Measurements from ENCODE around the gene MAEA.
"Not testable (repeated sequence)": the region's sequence is repeated elsewhere in the genome, so short reads cannot be mapped to it uniquely, and the experiment has no call there.

MAEA gene

DNA sequence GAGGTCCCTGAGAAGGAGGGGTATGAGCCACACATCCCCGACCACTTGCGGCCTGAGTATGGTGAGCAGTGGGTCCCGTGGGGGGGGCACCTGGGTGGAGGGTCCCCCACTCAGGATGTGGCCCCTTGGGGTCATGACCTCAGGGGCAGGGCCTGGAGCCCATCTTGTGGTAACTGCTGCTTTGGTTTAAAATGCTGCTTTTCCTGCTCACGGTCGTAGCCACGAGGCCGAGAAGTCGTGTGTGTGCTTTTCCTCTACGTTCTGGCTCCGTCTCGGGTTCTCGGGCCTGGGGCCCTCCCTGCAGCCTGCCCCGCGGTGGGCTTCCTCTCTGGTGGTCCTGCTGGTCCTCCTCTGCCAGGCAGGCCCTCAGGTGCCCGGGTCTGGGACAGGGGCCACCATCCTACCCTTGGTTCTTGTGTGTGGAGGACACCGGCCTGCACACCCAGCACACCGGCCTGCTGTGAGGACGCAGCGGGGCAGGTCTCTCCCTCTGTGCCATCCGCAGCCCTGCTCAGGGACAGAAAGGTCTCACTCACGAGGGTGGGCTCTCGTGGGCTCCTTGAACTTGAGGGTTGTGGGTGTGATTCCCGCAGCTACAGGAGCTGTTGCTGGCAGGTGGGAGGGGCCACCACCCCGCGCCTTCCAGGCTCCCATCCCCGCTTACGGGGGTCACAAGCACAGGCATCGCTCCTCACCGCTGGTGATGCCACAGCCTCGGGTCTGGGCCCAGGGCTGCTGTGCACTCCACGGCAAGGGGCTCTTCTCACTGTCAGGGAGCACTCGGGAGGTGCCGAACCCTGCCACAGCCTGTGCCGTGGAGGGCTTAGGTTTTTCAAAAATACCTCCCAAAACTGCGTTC, 76.9 kb downstream of the MAEA start:
- Histone ChIP-seq H3K36me3 (ENCODE audit: control insufficient read depth in 2 of 2, insufficient read depth in 2 of 2, low read length in 2 of 2) (peaks cover 14 to 19% of the 10 kb centered on the region in 2 donors), H3K27ac (ENCODE audit: low read depth in 2 of 2, low read length in 2 of 2) (no peak overlapping the region), H3K9ac (ENCODE audit: low read depth in 1 of 2, low read length in 2 of 2) (no peak overlapping the region), H3K27me3 (ENCODE audit: control insufficient read depth in 2 of 2, insufficient read depth in 2 of 2, low read length in 2 of 2) (no peaks in the 10 kb centered on the region), H3K9me3 (ENCODE audit: control insufficient read depth in 2 of 2, low read length in 2 of 2) (no peaks in the 10 kb centered on the region), H3K4me1 (ENCODE audit: control insufficient read depth in 2 of 2, insufficient read depth in 2 of 2, low read length in 2 of 2) (no peaks in the 10 kb centered on the region), H3K4me3 (ENCODE audit: low read length in 2 of 2) (no peak overlapping the region)

DNA sequence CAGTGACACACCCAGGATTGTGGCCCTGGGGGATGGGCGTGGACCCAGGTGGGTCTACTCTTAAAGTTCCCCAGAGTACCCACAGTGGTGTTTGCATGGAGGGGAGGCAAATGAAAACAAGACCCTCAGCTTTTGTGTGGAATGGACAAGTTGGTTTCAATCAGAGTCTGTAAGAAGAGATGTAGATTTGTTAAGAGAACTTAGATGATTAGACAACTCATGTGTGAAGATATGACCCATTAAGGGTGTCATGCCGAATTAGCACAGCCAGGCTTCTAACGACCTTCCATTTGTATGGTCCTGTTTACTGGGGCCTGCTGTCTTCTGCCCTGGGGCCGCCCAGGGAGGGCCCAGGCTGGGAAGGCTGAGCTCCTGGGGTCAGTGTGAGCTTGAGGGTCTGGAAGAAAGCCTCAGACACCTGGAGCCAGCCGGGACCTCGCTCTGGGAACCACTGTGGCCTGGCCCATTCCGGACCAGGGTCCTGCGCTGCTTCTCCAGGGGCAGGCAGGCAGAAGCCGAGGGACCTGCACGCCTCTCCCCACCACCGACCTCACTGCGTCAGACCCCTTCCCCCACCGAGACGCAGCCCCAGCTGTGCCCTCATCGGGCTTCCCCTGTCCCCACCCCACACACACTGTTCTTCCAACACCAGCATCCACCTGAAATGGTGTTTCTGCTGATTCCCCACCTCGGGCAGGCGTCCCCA, 77.7 kb downstream of the MAEA start:
- H3K27ac ChIP-seq (ENCODE audit: low read depth in 2 of 2, low read length in 2 of 2) = no peak overlapping the region
- no peak overlapping the region for H3K9ac ChIP-seq (ENCODE audit: low read depth in 1 of 2, low read length in 2 of 2)
- no peaks in the 10 kb centered on the region for H3K4me1 ChIP-seq (ENCODE audit: control insufficient read depth in 2 of 2, insufficient read depth in 2 of 2, low read length in 2 of 2)
- no peak overlapping the region for H3K4me3 ChIP-seq (ENCODE audit: low read length in 2 of 2)
- H3K36me3 ChIP-seq (ENCODE audit: control insufficient read depth in 2 of 2, insufficient read depth in 2 of 2, low read length in 2 of 2) = peaks cover 16 to 25% of the 10 kb centered on the region in 2 donors
- H3K9me3 ChIP-seq (ENCODE audit: control insufficient read depth in 2 of 2, low read length in 2 of 2) = no peaks in the 10 kb centered on the region
- H3K27me3 ChIP-seq (ENCODE audit: control insufficient read depth in 2 of 2, insufficient read depth in 2 of 2, low read length in 2 of 2) = no peaks in the 10 kb centered on the region

GRCh38 chr4:1367936-1368289, 78.2 kb downstream of the MAEA start:
- Histone ChIP-seq H3K27ac (ENCODE audit: low read depth in 2 of 2, low read length in 2 of 2) (no peak overlapping the region), H3K9ac (ENCODE audit: low read depth in 1 of 2, low read length in 2 of 2) (no peak overlapping the region), H3K27me3 (ENCODE audit: control insufficient read depth in 2 of 2, insufficient read depth in 2 of 2, low read length in 2 of 2) (no peaks in the 10 kb centered on the region), H3K9me3 (ENCODE audit: control insufficient read depth in 2 of 2, low read length in 2 of 2) (no peaks in the 10 kb centered on the region), H3K36me3 (ENCODE audit: control insufficient read depth in 2 of 2, insufficient read depth in 2 of 2, low read length in 2 of 2) (peaks cover 16 to 29% of the 10 kb centered on the region in 2 donors), H3K4me1 (ENCODE audit: control insufficient read depth in 2 of 2, insufficient read depth in 2 of 2, low read length in 2 of 2) (no peaks in the 10 kb centered on the region), H3K4me3 (ENCODE audit: low read length in 2 of 2) (no peak overlapping the region)

- Histone ChIP-seq H3K27ac (ENCODE audit: low read depth in 2 of 2, low read length in 2 of 2) (no peak overlapping the region), H3K27me3 (ENCODE audit: control insufficient read depth in 2 of 2, insufficient read depth in 2 of 2, low read length in 2 of 2) (no peaks in the 10 kb centered on the region), H3K4me3 (ENCODE audit: low read length in 2 of 2) (no peak overlapping the region), H3K9ac (ENCODE audit: low read depth in 1 of 2, low read length in 2 of 2) (no peak overlapping the region), H3K36me3 (ENCODE audit: control insufficient read depth in 2 of 2, insufficient read depth in 2 of 2, low read length in 2 of 2) (peaks cover 16 to 29% of the 10 kb centered on the region in 2 donors), H3K9me3 (ENCODE audit: control insufficient read depth in 2 of 2, low read length in 2 of 2) (no peaks in the 10 kb centered on the region), H3K4me1 (ENCODE audit: control insufficient read depth in 2 of 2, insufficient read depth in 2 of 2, low read length in 2 of 2) (no peaks in the 10 kb centered on the region)
These were observed 78.9 kb downstream of the MAEA start for GRCh38 chr4:1368421-1369090.

DNA sequence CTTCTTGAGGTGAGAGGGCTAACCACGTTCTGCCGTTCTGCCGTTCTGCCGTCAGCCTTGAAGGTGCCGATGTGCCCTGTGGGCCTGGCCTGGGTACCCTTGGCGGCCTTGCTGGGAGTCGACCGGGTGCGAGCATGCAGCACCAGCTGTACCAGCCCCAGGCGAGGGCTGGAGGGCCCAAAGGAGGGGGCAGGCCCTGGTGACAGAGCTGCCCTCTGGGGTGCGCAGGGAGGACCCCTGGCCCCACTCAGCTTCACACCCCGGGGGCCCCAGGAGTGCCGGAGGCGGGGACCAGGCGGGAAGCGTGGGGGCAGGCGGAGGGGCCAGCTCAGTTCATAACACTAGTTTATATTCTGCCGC, 79.4 kb downstream of the MAEA start:
- H3K36me3 ChIP-seq (ENCODE audit: control insufficient read depth in 2 of 2, insufficient read depth in 2 of 2, low read length in 2 of 2) = peaks cover 21 to 29% of the 10 kb centered on the region in 2 donors
- no peak overlapping the region for H3K9ac ChIP-seq (ENCODE audit: low read depth in 1 of 2, low read length in 2 of 2)
- no peak overlapping the region for H3K27ac ChIP-seq (ENCODE audit: low read depth in 2 of 2, low read length in 2 of 2)
- no peak overlapping the region for H3K4me3 ChIP-seq (ENCODE audit: low read length in 2 of 2)
- no peaks in the 10 kb centered on the region for H3K27me3 ChIP-seq (ENCODE audit: control insufficient read depth in 2 of 2, insufficient read depth in 2 of 2, low read length in 2 of 2)
- no peaks in the 10 kb centered on the region for H3K9me3 ChIP-seq (ENCODE audit: control insufficient read depth in 2 of 2, low read length in 2 of 2)
- no peaks in the 10 kb centered on the region for H3K4me1 ChIP-seq (ENCODE audit: control insufficient read depth in 2 of 2, insufficient read depth in 2 of 2, low read length in 2 of 2)

GRCh38 chr4:1369479-1370079, 79.9 kb downstream of the MAEA start:
- H3K9me3 ChIP-seq (ENCODE audit: control insufficient read depth in 2 of 2, low read length in 2 of 2) = no peaks in the 10 kb centered on the region
- no peak overlapping the region for H3K27ac ChIP-seq (ENCODE audit: low read depth in 2 of 2, low read length in 2 of 2)
- no peak overlapping the region for H3K9ac ChIP-seq (ENCODE audit: low read depth in 1 of 2, low read length in 2 of 2)
- H3K27me3 ChIP-seq (ENCODE audit: control insufficient read depth in 2 of 2, insufficient read depth in 2 of 2, low read length in 2 of 2) = no peaks in the 10 kb centered on the region
- H3K36me3 ChIP-seq (ENCODE audit: control insufficient read depth in 2 of 2, insufficient read depth in 2 of 2, low read length in 2 of 2) = peaks cover 21 to 29% of the 10 kb centered on the region in 2 donors
- H3K4me3 ChIP-seq (ENCODE audit: low read length in 2 of 2) = no peak overlapping the region
- H3K4me1 ChIP-seq (ENCODE audit: control insufficient read depth in 2 of 2, insufficient read depth in 2 of 2, low read length in 2 of 2) = no peaks in the 10 kb centered on the region

GRCh38 chr4:1370321-1371124, 80.8 kb downstream of the MAEA start:
- no peaks in the 10 kb centered on the region for H3K9me3 ChIP-seq (ENCODE audit: control insufficient read depth in 2 of 2, low read length in 2 of 2)
- H3K27ac ChIP-seq (ENCODE audit: low read depth in 2 of 2, low read length in 2 of 2) = no peak overlapping the region
- H3K4me3 ChIP-seq (ENCODE audit: low read length in 2 of 2) = no peak overlapping the region
- H3K9ac ChIP-seq (ENCODE audit: low read depth in 1 of 2, low read length in 2 of 2) = no peak overlapping the region
- no peaks in the 10 kb centered on the region for H3K4me1 ChIP-seq (ENCODE audit: control insufficient read depth in 2 of 2, insufficient read depth in 2 of 2, low read length in 2 of 2)
- H3K36me3 ChIP-seq (ENCODE audit: control insufficient read depth in 2 of 2, insufficient read depth in 2 of 2, low read length in 2 of 2) = peaks cover 21 to 29% of the 10 kb centered on the region in 2 donors
- H3K27me3 ChIP-seq (ENCODE audit: control insufficient read depth in 2 of 2, insufficient read depth in 2 of 2, low read length in 2 of 2) = no peaks in the 10 kb centered on the region

DNA sequence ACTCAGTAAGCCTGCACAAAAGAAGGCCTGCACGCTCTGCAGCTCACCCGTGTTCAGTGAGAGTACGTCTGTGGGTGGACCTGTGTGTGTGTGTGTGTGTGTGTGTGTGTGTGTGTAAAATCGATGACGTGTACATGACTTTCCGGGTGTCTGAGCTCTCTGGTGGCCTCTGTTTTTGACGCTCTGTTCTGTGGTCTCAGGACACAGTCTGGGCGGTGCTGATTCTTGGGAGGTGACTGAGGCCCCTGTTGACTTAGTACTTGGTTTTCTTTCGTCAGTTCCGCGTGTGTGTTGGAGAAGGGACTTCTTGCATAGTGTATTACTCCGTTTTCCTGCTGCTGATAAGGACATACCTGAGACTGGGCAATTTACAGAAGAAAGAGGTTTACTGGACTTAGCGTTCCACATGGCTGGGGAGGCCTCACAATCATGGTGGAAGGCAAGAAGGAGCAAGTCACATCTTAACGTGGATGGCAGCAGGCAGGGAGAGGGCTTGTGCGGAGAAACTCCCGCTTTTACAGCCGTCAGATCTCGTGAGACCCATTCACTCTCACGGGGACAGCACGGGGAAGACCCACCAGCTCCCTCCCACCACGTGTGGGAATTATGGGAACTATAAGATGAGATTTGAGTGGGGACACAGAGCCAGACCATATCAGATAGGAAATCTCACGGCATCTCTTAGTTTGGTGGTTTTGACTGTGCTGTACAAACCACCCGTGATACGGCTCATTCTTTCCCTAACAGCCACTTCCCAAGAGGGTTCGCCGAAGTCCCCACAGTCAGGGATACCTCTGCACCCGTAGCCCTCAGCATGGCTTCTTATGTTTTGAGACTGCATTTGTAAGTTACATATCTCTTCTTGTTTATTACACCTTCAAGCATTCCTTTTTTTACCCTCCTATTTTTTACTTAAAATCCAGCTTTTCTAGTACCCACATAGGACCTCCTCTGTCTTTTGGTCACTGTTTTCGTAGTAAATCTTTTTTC, 81.8 kb downstream of the MAEA start:
- Histone ChIP-seq H3K4me3 (ENCODE audit: low read length in 2 of 2) (no peak overlapping the region), H3K4me1 (ENCODE audit: control insufficient read depth in 2 of 2, insufficient read depth in 2 of 2, low read length in 2 of 2) (no peaks in the 10 kb centered on the region), H3K27me3 (ENCODE audit: control insufficient read depth in 2 of 2, insufficient read depth in 2 of 2, low read length in 2 of 2) (no peaks in the 10 kb centered on the region), H3K9me3 (ENCODE audit: control insufficient read depth in 2 of 2, low read length in 2 of 2) (no peaks in the 10 kb centered on the region), H3K27ac (ENCODE audit: low read depth in 2 of 2, low read length in 2 of 2) (no peak overlapping the region), H3K36me3 (ENCODE audit: control insufficient read depth in 2 of 2, insufficient read depth in 2 of 2, low read length in 2 of 2) (peaks cover 21 to 30% of the 10 kb centered on the region in 2 donors), H3K9ac (ENCODE audit: low read depth in 1 of 2, low read length in 2 of 2) (no peak overlapping the region)

GRCh38 chr4:1372576-1372975, 82.9 kb downstream of the MAEA start:
- H3K27me3 ChIP-seq (ENCODE audit: control insufficient read depth in 2 of 2, insufficient read depth in 2 of 2, low read length in 2 of 2); H3K27ac ChIP-seq (ENCODE audit: low read depth in 2 of 2, low read length in 2 of 2); H3K4me3 ChIP-seq (ENCODE audit: low read length in 2 of 2); H3K9ac ChIP-seq (ENCODE audit: low read depth in 1 of 2, low read length in 2 of 2); H3K4me1 ChIP-seq (ENCODE audit: control insufficient read depth in 2 of 2, insufficient read depth in 2 of 2, low read length in 2 of 2); H3K9me3 ChIP-seq (ENCODE audit: control insufficient read depth in 2 of 2, low read length in 2 of 2): not testable (repeated sequence)
- H3K36me3 ChIP-seq (ENCODE audit: control insufficient read depth in 2 of 2, insufficient read depth in 2 of 2, low read length in 2 of 2) = peaks cover 20 to 26% of the 10 kb centered on the region in 2 donors

Data from mucosa of rectum (tissue), 2 donors.